OCI-M2 (cell line): ENCODE data around the gene MRPL28.
"Not testable (repeated sequence)": the region's sequence is repeated elsewhere in the genome, so short reads cannot be mapped to it uniquely, and the experiment has no call there.

ENCODE experiments used
- DNase-seq: peaks from one replicate; lab custom pipeline; 2025; ENCODE audit not compliant: unreplicated experiment; lab: John Stamatoyannopoulos, UW

Gene MRPL28

GRCh38 chr16:341095-341973, 29.0 kb downstream of the MRPL28 start:
- DNase-seq: not testable (repeated sequence)

- DNase-seq: no peak
Observed at GRCh38 chr16:340370-341091, 29.8 kb downstream of the MRPL28 start.

GRCh38 chr16:339680-340079, 30.7 kb downstream of the MRPL28 start:
- DNase-seq: no peak

- no peak for DNase-seq
Observed at GRCh38 chr16:337975-338575, 32.3 kb downstream of the MRPL28 start.

DNA sequence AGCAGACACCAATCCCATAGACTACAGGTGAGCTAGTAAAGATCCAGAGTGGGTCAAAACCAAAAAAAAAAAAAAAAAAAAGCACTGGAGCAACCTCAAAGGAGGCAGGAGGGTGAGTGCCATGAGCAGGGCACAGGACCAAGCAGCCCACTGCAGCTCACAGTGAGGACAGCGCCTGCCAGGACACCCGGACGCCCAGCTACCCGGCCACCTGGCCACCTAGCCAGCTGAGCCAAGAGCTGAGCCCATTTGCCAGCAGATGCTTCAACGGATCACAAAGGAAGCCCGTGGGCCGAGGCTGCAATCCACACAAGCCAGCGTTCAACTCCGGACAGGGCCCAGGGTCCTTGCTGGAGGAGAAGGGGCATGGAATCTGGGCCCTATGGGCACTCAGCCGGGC, 32.9 kb downstream of the MRPL28 start:
- no peak for DNase-seq

- DNase-seq: no peak
Observed at GRCh38 chr16:336269-336668, 34.1 kb downstream of the MRPL28 start.

DNA sequence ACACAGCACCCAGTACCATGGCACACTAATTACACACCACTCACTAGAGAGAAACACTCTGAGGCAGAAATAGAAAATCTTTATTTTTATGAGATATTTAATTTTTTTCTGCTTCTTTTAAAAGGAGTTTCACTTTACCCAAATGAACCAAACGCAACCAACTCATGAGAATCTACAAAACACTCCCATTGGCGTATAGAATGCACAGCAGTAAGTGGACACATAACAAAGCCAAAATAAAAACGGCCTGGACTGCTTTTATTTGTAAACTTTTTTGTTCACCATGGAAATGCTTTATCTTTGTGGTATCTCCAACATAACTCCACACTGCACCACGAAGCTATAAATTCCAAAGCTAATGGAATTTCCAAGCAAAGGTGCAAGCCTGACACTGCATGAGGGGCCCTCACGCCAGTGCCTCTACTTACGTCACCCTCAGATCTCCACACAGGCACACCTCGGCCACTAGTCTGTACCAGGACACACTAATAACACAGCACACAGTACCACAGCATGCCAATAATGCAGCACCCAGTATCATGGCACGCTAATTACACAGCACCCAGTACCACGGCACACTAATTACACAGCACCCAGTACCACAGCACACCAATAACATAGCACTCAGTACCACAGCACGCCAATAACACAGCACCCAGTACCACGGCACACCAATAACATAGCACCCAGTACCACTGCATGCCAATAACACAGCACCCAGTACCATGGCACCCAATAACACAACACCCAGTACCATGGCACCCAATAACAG, 35.3 kb downstream of the MRPL28 start:
- not testable (repeated sequence) for DNase-seq

GRCh38 chr16:334164-334832, 36.0 kb downstream of the MRPL28 start:
- DNase-seq: not testable (repeated sequence)

GRCh38 chr16:333406-334094, 36.8 kb downstream of the MRPL28 start:
- no peak for DNase-seq

DNA sequence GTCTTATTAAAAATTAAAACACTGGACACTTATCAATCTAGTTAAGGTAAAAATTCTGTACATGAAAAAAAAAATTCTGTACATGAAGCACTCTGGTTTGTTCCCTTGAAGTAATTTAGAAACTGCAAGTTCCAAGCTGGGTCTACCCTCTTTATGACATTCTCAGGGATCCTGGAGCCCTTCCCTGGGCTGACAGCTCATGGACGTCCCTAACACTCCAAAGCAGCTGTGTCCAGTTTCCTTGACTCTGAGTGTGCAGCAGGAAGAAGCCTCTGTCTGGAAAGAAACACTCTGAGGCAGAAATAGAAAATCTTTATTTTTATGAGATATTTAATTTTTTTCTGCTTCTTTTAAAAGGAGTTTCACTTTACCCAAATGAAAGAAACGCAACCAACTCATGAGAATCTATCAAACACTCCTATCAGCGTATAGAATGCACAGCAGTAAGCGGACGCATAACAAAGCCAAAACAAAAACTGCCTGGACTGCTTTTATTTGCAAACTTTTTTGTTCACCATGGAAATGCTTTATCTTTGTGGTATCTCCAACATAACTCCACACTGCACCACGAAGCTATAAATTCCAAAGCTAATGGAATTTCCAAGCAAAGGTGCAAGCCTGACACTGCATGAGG, 39.0 kb downstream of the MRPL28 start:
- DNase-seq: not testable (repeated sequence)

DNA sequence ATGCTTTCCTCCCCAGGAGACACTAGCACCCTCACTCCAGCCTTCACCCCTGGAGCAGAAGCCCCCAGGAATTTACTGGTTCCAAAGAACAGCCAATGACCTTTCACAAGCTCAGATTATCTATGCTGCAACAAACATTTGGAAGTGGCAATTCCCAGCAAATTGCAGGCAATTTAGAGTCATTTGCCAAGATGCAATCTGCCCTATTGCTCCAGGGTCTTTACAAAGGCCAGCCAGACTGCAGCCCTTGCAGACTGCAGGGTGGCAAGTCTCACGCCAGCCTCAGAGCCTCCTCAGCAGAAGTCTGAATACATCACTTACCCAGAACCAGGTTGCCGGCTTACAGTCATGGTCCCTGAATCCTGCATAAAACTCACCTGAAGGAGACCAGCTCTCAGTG, 39.6 kb downstream of the MRPL28 start:
- DNase-seq: no peak

DNA sequence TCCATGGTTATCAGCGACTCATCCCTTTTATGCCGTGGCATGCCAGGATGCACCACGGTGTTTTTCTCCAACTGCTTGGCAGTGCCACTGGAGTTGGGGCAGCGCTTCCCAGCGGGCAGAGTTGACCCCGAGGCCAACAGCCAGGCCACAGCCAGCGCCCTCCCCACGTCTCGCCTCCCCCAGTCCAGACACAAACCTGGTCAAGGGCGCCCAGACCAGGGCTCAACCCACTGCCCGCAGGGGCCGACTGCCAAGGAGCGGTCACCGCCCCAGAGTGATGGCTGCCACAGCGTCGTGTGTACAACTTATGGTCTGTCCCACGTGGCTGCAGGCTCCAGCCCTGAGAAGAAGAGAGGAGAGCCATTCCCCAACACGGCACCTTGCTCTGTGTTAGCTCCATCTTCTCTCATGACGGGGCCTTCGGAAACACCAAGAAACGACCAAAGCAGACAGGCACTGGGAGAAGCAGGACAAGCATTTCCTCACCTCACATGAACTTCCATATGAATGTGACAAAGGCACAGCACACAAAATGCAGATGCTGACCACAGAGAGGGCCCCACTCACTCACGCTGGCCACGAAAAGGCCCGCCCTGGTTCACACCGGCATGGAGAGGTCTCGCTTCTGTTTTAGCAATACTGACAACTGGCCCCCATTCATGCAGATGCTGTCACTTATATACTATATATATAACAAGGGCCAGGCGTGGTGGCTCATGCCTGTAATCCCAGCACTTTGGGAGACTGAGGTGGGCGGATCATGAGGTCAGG, 44.8 kb downstream of the MRPL28 start:
- no peak for DNase-seq

- DNase-seq: peak; percentile 27
Observed at GRCh38 chr16:324451-325334, 45.6 kb downstream of the MRPL28 start.

DNA sequence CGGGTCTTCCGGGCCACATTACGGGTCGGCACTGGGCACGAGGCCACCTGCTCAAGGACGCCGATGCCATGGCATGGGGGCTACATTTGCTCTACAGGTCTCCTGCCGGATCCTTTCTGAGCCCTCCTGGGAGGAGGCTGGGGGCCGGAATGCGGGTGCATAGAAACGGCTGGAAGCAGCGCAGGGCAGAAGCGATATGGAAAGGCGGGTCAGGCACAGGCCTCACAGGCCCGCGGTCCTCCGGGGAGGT, 46.2 kb downstream of the MRPL28 start:
- DNase-seq: no peak

DNA sequence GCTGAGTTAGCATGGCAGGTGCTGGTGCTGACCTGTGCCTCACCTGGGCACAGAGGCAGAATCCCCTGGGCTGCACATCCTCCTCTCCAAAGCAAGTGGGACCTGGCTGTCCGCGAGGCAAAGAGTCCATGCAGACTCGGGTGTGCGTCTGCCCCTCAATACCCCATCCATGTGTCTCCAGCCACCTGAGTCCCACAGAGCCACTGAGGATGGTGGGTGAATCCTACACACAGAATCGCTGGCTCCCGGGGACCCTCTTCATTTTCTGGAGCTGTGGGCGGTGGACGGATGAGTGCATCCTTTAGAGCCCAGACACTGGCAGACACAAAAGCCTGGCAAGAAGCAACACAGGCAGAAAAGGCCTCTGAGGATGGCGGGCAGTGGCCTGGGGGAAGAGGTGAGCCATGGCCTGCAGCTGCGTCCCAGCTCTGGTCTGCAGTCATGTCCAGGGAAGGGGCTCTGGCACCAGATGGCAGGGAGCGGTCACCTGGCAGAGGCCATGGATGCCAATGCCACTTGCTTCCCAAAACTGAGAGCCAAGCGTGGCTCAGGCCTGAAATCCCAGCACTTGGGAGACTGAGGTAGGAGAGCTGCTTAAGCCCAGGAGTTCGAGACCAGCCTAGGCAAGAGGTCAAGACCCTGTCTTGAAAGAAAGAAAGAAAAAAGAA, 47.7 kb downstream of the MRPL28 start:
- no peak for DNase-seq

DNA sequence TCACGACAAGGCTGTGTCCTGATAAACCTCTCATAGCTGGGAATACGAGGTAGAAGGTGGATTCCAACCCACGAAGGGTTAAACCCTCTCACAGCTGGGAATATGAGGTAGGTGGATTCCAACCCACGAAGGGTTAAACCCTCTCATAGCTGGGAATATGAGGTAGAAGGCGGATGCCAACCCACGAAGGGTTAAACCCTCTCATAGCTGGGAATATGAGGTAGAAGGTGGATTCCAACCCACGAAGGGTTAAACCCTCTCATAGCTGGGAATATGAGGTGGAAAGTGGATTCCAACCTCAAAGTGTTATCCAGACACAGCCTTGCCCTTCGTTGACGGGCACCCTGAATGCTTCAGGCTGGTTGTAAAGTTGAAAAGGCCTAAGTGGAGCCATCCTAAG, 48.8 kb downstream of the MRPL28 start:
- DNase-seq: no peak

DNA sequence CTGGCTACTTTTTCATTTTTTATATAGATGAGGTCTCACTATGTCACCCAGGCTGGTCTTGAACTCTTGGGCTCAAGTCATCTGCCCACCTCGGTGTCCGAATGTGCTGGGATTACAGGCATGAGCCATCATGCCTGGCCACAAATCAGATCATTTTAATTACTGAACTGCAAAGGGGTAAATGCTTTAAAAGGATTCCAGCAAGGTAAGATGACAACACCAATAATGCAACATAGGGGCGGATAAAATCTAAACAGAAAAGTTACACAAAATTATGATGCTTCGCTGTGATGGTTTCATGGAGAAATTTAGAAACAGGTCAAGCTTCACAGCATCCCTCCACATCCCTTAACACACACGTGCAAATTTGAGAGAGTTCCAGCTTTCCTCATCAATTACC, 50.1 kb downstream of the MRPL28 start:
- DNase-seq: no peak

GRCh38 chr16:318628-319027, 51.7 kb downstream of the MRPL28 start:
- DNase-seq: no peak
